ENCODE measurements around the gene FMN2.

The FMN2 gene

GRCh38 chr1:240503036-240503435, 411.4 kb downstream of the FMN2 start:
- no peak for DNase-seq

GRCh38 chr1:240503558-240503957, 411.9 kb downstream of the FMN2 start:
- no peak for DNase-seq

GRCh38 chr1:240506176-240506575, 414.5 kb downstream of the FMN2 start:
- no peak for DNase-seq

- no peak for DNase-seq
These were observed 416.5 kb downstream of the FMN2 start for GRCh38 chr1:240508201-240508600.

- DNase-seq = no peak
These were observed 417.3 kb downstream of the FMN2 start for GRCh38 chr1:240508950-240509349.

- no peak for DNase-seq
These were observed 420.1 kb downstream of the FMN2 start for GRCh38 chr1:240511789-240512188.

GRCh38 chr1:240515505-240515904, 423.8 kb downstream of the FMN2 start:
- no peak for DNase-seq

- no peak for DNase-seq
These were observed 424.4 kb downstream of the FMN2 start for GRCh38 chr1:240516069-240516468.

GRCh38 chr1:240517891-240518290, 426.2 kb downstream of the FMN2 start:
- no peak for DNase-seq

- DNase-seq = no peak
These were observed 430.6 kb downstream of the FMN2 start for GRCh38 chr1:240522122-240522822.

- no peak for DNase-seq
These were observed 432.8 kb downstream of the FMN2 start for GRCh38 chr1:240524356-240525069.

All from DMS79 (cell line).